ENCODE results near the gene PDLIM5. TPM values are rescaled to one million over a fixed set of nuclear protein-coding genes. Genes with fewer than 3 reads are reported as not detected.
A peak's percentile ranks its signal among the peaks of the same experiment; 100 is the strongest.

PDLIM5 gene
- total RNA-seq, 1 experiment from 2014 or later, result 53.8 TPM

DNA sequence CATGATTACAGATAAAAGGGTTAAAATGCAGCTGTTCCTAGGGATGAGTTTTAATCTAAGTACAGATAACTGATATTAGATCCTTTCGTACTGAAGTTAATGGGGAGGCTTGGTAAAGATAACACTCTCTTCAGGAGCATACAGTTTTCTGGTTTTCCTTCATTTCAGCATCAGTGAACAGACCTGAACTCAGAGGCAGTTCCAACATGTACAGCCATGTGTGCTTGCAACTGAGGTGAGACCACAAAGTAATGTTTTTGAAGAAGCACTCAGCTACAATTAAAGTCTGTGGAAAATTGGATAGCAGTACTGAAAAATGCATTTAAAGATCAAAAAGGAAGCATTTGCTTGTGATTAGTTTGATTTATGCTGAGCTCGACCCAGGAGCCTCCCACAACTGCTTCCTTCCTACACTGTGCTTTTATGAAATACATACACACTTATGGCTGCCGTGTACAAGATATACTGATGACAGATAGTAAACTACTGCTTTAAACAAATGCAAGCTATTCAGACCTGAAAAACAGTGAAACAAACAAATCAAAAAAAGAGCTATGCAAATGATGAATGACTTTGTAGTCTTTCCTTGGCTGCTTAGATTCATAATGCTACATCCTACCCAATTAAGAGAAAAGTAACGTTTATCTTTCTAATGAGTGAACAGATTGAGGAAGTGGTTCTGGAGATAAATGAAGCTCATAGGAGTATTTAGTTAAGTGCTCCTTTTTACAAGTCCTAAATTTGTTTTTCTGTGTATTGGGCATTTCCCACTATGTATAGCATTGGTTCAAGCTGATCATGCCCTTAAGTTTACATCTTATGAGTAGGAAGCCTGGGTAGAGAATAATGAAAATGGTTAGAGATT lies 68.4 kb downstream of the PDLIM5 start:
- Histone ChIP-seq H3K9me2 (replicated peaks; ENCODE audit: insufficient read depth, low read length) (no peaks in the 10 kb centered on the region), H2AFZ (ENCODE audit: low read length) (no peak overlapping the region), H3K79me2 (ENCODE audit: low read length) (peaks cover 48% of the 10 kb centered on the region), H3K27me3 (ENCODE audit: low read length) (no peaks in the 10 kb centered on the region), H3K36me3 (ENCODE audit: insufficient read depth, low read length) (no peaks in the 10 kb centered on the region), H3K4me2 (ENCODE audit: low read depth, low read length, poor library complexity, severe bottlenecking) (peak overlapping the region; percentile 19), H4K20me1 (ENCODE audit: insufficient read depth, low read depth, low read length) (no peaks in the 10 kb centered on the region), H3K4me1 (ENCODE audit: low read length) (peaks cover 28% of the 10 kb centered on the region), H3K4me3 (ENCODE audit: low read length) (no peak overlapping the region), H3K9me3 (ENCODE audit: low read length) (no peaks in the 10 kb centered on the region), H3K27ac (ENCODE audit: low read length) (peak overlapping the region; percentile 13; the same call in 1 of the 2 replicates), H3K9ac (ENCODE audit: low read length) (no peak overlapping the region)
- no peak for DNase-seq

DNA sequence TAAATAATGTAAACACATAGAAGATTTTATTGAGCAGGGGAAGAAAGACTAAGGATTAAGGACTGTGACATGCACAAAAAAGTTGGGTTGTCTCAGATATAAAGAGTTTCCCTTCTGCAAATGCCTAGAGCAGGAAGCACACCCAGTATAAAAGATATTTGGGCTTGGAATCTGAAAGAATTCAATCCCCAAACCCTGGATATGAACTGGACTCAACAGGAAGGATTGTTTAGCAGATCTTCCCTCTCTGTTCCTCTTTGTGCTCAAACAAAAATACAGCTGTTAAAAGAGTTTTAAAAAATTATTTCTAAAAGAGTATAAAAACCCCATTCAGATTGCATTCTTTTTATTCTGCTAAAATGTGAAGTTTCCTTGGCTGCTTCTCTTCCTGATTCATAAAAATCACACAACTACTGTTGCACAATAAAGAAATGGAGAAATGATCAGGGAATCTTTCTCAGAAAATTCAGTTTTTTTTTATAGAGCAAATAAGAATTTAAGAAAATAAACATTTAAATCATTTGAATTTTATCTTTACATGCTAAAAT lies 71.4 kb downstream of the PDLIM5 start:
- no peak overlapping the region for H3K9ac ChIP-seq (ENCODE audit: low read length)
- H3K27ac ChIP-seq (ENCODE audit: low read length), result no peak overlapping the region
- peaks cover 30% of the 10 kb centered on the region for H3K79me2 ChIP-seq (ENCODE audit: low read length)
- no peaks in the 10 kb centered on the region for H3K27me3 ChIP-seq (ENCODE audit: low read length)
- DNase-seq, result no peak
- H3K4me1 ChIP-seq (ENCODE audit: low read length), result peaks cover 25% of the 10 kb centered on the region
- no peaks in the 10 kb centered on the region for H3K9me3 ChIP-seq (ENCODE audit: low read length)
- no peak overlapping the region for H2AFZ ChIP-seq (ENCODE audit: low read length)
- H3K4me2 ChIP-seq (ENCODE audit: low read depth, low read length, poor library complexity, severe bottlenecking), result no peak overlapping the region
- H3K4me3 ChIP-seq (ENCODE audit: low read length), result no peak overlapping the region
- H3K9me2 ChIP-seq (replicated peaks; ENCODE audit: insufficient read depth, low read length), result no peaks in the 10 kb centered on the region
- no peaks in the 10 kb centered on the region for H3K36me3 ChIP-seq (ENCODE audit: insufficient read depth, low read length)
- H4K20me1 ChIP-seq (ENCODE audit: insufficient read depth, low read depth, low read length), result no peaks in the 10 kb centered on the region

DNA sequence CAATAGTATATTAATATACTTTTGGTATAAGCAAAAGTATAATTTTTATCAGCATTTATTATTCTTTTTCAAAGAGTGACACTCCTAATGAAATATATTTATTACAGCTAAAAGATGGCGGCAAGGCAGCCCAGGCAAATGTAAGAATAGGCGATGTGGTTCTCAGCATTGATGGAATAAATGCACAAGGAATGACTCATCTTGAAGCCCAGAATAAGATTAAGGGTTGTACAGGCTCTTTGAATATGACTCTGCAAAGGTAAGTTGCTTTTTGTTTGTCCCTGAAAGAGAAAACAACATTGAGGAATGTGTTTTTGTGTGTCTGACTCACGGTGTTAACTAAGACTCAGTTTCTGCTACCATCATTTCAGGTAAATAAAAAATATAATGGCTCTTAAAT lies 71.9 kb downstream of the PDLIM5 start:
- H3K27ac ChIP-seq (ENCODE audit: low read length), result no peak overlapping the region
- no peaks in the 10 kb centered on the region for H3K27me3 ChIP-seq (ENCODE audit: low read length)
- H2AFZ ChIP-seq (ENCODE audit: low read length), result no peak overlapping the region
- H3K9ac ChIP-seq (ENCODE audit: low read length), result no peak overlapping the region
- H3K4me3 ChIP-seq (ENCODE audit: low read length), result no peak overlapping the region
- no peaks in the 10 kb centered on the region for H3K9me2 ChIP-seq (replicated peaks; ENCODE audit: insufficient read depth, low read length)
- no peaks in the 10 kb centered on the region for H4K20me1 ChIP-seq (ENCODE audit: insufficient read depth, low read depth, low read length)
- no peaks in the 10 kb centered on the region for H3K9me3 ChIP-seq (ENCODE audit: low read length)
- peaks cover 29% of the 10 kb centered on the region for H3K79me2 ChIP-seq (ENCODE audit: low read length)
- H3K4me2 ChIP-seq (ENCODE audit: low read depth, low read length, poor library complexity, severe bottlenecking), result no peak overlapping the region
- H3K36me3 ChIP-seq (ENCODE audit: insufficient read depth, low read length), result no peaks in the 10 kb centered on the region
- no peak for DNase-seq
- peaks cover 23% of the 10 kb centered on the region for H3K4me1 ChIP-seq (ENCODE audit: low read length)

DNA sequence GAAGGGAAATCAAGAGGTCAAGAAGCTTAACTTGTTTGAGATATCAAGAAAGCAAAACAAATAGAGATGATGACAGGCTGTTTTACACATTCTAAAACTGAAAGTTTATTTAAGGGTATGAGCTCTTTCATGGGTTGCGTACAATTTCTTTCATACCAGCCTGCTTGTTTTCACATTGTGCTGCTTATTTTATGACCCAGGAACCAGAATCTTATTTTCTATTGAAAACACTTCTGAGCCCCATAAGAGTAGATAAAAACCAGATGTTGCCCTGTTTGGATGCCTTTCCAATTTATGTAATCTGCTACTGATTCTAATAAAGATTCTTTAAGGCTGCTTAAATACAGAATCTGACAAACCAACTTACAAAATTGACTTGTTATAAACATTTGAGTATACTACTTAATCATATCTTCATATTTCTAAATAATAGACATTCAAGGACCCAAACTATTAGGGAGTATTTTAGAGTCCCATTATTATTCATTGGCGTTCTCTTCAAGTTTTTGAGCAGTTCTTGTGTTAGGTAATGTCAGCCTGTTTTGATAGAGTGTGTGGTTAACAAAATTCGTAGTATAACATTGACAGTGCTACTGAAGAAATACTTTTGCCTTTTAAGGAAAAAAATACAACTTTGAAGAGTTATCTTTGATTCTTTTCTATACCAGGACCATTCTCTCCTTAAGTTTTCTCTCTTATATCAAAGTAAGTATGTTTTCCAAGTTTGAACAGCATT lies 74.4 kb downstream of the PDLIM5 start:
- H3K27me3 ChIP-seq (ENCODE audit: low read length), result no peaks in the 10 kb centered on the region
- H3K9me2 ChIP-seq (replicated peaks; ENCODE audit: insufficient read depth, low read length), result no peaks in the 10 kb centered on the region
- no peak overlapping the region for H2AFZ ChIP-seq (ENCODE audit: low read length)
- no peak overlapping the region for H3K4me3 ChIP-seq (ENCODE audit: low read length)
- H3K27ac ChIP-seq (ENCODE audit: low read length), result no peak overlapping the region
- peaks cover 7% of the 10 kb centered on the region for H3K4me1 ChIP-seq (ENCODE audit: low read length)
- peaks cover 18% of the 10 kb centered on the region for H3K79me2 ChIP-seq (ENCODE audit: low read length)
- H3K9ac ChIP-seq (ENCODE audit: low read length), result no peak overlapping the region
- no peak overlapping the region for H3K4me2 ChIP-seq (ENCODE audit: low read depth, low read length, poor library complexity, severe bottlenecking)
- DNase-seq, result no peak
- H3K36me3 ChIP-seq (ENCODE audit: insufficient read depth, low read length), result no peaks in the 10 kb centered on the region
- H4K20me1 ChIP-seq (ENCODE audit: insufficient read depth, low read depth, low read length), result no peaks in the 10 kb centered on the region
- H3K9me3 ChIP-seq (ENCODE audit: low read length), result no peaks in the 10 kb centered on the region

GRCh38 chr4:94527556-94528233 lies 76.0 kb downstream of the PDLIM5 start:
- Histone ChIP-seq H3K4me1 (ENCODE audit: low read length) (peaks cover 12% of the 10 kb centered on the region), H3K79me2 (ENCODE audit: low read length) (peaks cover 22% of the 10 kb centered on the region), H3K36me3 (ENCODE audit: insufficient read depth, low read length) (no peaks in the 10 kb centered on the region), H3K9me3 (ENCODE audit: low read length) (no peaks in the 10 kb centered on the region), H2AFZ (ENCODE audit: low read length) (no peak overlapping the region), H3K27ac (ENCODE audit: low read length) (no peak overlapping the region), H4K20me1 (ENCODE audit: insufficient read depth, low read depth, low read length) (no peaks in the 10 kb centered on the region), H3K27me3 (ENCODE audit: low read length) (no peaks in the 10 kb centered on the region), H3K4me3 (ENCODE audit: low read length) (no peak overlapping the region), H3K9ac (ENCODE audit: low read length) (no peak overlapping the region), H3K9me2 (replicated peaks; ENCODE audit: insufficient read depth, low read length) (no peaks in the 10 kb centered on the region), H3K4me2 (ENCODE audit: low read depth, low read length, poor library complexity, severe bottlenecking) (no peak overlapping the region)
- no peak for DNase-seq

DNA sequence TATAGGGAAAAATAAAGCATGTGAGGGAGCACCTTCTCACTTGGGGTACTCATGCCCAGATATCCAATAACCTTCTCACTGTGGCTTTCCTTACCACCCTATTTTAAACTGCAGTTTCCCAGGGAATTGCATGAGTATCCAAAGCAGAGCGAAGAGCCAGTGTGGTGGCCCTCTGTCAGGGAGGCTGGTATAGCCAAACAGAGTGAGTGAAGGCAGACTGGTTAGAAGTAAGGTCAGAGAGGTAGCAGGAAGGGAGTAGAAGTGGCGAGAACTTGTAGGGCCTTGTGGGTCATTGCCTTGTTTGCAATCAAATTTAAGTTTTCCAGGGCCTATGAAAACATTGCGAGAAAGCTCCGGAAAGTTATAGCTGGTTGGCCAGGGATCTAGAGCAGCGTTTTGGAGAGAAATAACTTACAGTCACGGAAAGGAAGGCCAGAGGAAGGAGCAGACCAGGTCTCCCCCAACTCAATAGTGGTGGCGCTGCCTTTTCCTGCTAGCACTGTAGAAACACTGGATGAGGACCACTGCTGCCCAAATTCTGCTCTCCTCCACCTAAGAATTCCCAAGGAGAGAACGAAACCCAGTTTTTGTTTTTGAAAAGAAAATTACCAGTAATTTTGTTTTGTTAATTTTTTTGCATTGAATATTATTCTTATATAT lies 77.2 kb downstream of the PDLIM5 start:
- no peak for DNase-seq
- H2AFZ ChIP-seq (ENCODE audit: low read length), result no peak overlapping the region
- H3K27ac ChIP-seq (ENCODE audit: low read length), result no peak overlapping the region
- H4K20me1 ChIP-seq (ENCODE audit: insufficient read depth, low read depth, low read length), result no peaks in the 10 kb centered on the region
- no peaks in the 10 kb centered on the region for H3K36me3 ChIP-seq (ENCODE audit: insufficient read depth, low read length)
- H3K27me3 ChIP-seq (ENCODE audit: low read length), result no peaks in the 10 kb centered on the region
- no peak overlapping the region for H3K4me2 ChIP-seq (ENCODE audit: low read depth, low read length, poor library complexity, severe bottlenecking)
- no peaks in the 10 kb centered on the region for H3K9me3 ChIP-seq (ENCODE audit: low read length)
- H3K9ac ChIP-seq (ENCODE audit: low read length), result no peak overlapping the region
- H3K79me2 ChIP-seq (ENCODE audit: low read length), result peaks cover 29% of the 10 kb centered on the region
- no peaks in the 10 kb centered on the region for H3K9me2 ChIP-seq (replicated peaks; ENCODE audit: insufficient read depth, low read length)
- H3K4me3 ChIP-seq (ENCODE audit: low read length), result no peak overlapping the region
- peaks cover 23% of the 10 kb centered on the region for H3K4me1 ChIP-seq (ENCODE audit: low read length)

- H2AFZ ChIP-seq (ENCODE audit: low read length), result no peak overlapping the region
- no peak overlapping the region for H3K27ac ChIP-seq (ENCODE audit: low read length)
- DNase-seq, result no peak
- H4K20me1 ChIP-seq (ENCODE audit: insufficient read depth, low read depth, low read length), result no peaks in the 10 kb centered on the region
- no peaks in the 10 kb centered on the region for H3K27me3 ChIP-seq (ENCODE audit: low read length)
- H3K9ac ChIP-seq (ENCODE audit: low read length), result no peak overlapping the region
- peaks cover 36% of the 10 kb centered on the region for H3K79me2 ChIP-seq (ENCODE audit: low read length)
- H3K9me2 ChIP-seq (replicated peaks; ENCODE audit: insufficient read depth, low read length), result no peaks in the 10 kb centered on the region
- no peak overlapping the region for H3K4me3 ChIP-seq (ENCODE audit: low read length)
- H3K4me1 ChIP-seq (ENCODE audit: low read length), result peaks cover 35% of the 10 kb centered on the region
- no peaks in the 10 kb centered on the region for H3K9me3 ChIP-seq (ENCODE audit: low read length)
- H3K36me3 ChIP-seq (ENCODE audit: insufficient read depth, low read length), result no peaks in the 10 kb centered on the region
- H3K4me2 ChIP-seq (ENCODE audit: low read depth, low read length, poor library complexity, severe bottlenecking), result no peak overlapping the region
Measured at GRCh38 chr4:94530073-94530472, 78.3 kb downstream of the PDLIM5 start.
